HEK293 (cell line): Measurements from ENCODE around the gene CDC20.
A peak's percentile ranks its signal among the peaks of the same experiment; 100 is the strongest.

Experiments used
- BCL11B ChIP-seq: fragments of 450-650 bp; formaldehyde crosslinking; IDR thresholded peaks from 2 replicates; pipeline ENCODE4 v1.5.1; 2016; ENCODE audit warnings: low read depth, missing biosample characterization, missing genetic modification characterization
- ELK4 ChIP-seq: IDR thresholded peaks from 2 replicates; pipeline ENCODE4 v1.6.1; 2011; ENCODE audit warnings: mild to moderate bottlenecking, low read depth, low read length, borderline replicate concordance
- IKZF3 ChIP-seq: fragments of 450-650 bp; IDR thresholded peaks from 2 replicates; pipeline ENCODE4 v1.5.0; 2018; ENCODE audit warnings: missing biosample characterization, mild to moderate bottlenecking, missing genetic modification characterization, moderate library complexity
- KLF10 ChIP-seq: fragments of 450-650 bp; IDR thresholded peaks from 2 replicates; pipeline ENCODE4 v1.5.1; 2018; ENCODE audit warnings: missing biosample characterization, mild to moderate bottlenecking, missing genetic modification characterization
- KLF16 ChIP-seq: fragments of 450-650 bp; formaldehyde crosslinking; IDR thresholded peaks from 2 replicates; pipeline ENCODE4 v1.5.1; 2017; ENCODE audit warnings: missing biosample characterization, missing genetic modification characterization
- KLF8 ChIP-seq: fragments of 450-650 bp; formaldehyde crosslinking; IDR thresholded peaks from 2 replicates; pipeline ENCODE4 v1.5.1; 2016; ENCODE audit warnings: missing biosample characterization, missing genetic modification characterization
- MZF1 ChIP-seq: fragments of 450-650 bp; formaldehyde crosslinking; IDR thresholded peaks from 2 replicates; pipeline ENCODE4 v1.5.1; 2017; ENCODE audit warnings: missing biosample characterization, missing genetic modification characterization, borderline replicate concordance
- PBX3 ChIP-seq: sonication (generic); formaldehyde crosslinking; IDR thresholded peaks from 2 replicates; pipeline ENCODE4 v1.8.1; 2022; ENCODE audit warnings: mild to moderate bottlenecking, moderate library complexity, missing genetic modification reagents
- SALL2 ChIP-seq: fragments of 450-650 bp; formaldehyde crosslinking; IDR thresholded peaks from 2 replicates; pipeline ENCODE4 v1.5.0; 2017; ENCODE audit warnings: missing biosample characterization, mild to moderate bottlenecking, missing genetic modification characterization, borderline replicate concordance
- SCRT1 ChIP-seq: fragments of 450-650 bp; formaldehyde crosslinking; IDR thresholded peaks from 2 replicates; pipeline ENCODE4 v1.5.1; 2016; ENCODE audit warnings: missing biosample characterization, missing genetic modification characterization, borderline replicate concordance
- ZBTB6 ChIP-seq: fragments of 450-650 bp; formaldehyde crosslinking; IDR thresholded peaks from 2 replicates; pipeline ENCODE4 v1.5.1; 2017; ENCODE audit warnings: missing biosample characterization, missing genetic modification characterization
- ZNF112 ChIP-seq: fragments of 450-650 bp; formaldehyde crosslinking; IDR thresholded peaks from 2 replicates; pipeline ENCODE4 v1.5.0; 2017; ENCODE audit warnings: missing biosample characterization, missing genetic modification characterization
- ZNF133 ChIP-seq: fragments of 450-650 bp; formaldehyde crosslinking; IDR thresholded peaks from 2 replicates; pipeline ENCODE4 v1.5.1; 2016; ENCODE audit warnings: missing biosample characterization, missing genetic modification characterization
- ZNF138 ChIP-seq: fragments of 450-650 bp; formaldehyde crosslinking; IDR thresholded peaks from 2 replicates; pipeline ENCODE4 v1.5.1; 2016; ENCODE audit warnings: missing biosample characterization, missing genetic modification characterization, borderline replicate concordance
- ZNF148 ChIP-seq: fragments of 450-650 bp; formaldehyde crosslinking; IDR thresholded peaks from 2 replicates; pipeline ENCODE4 v1.5.0; 2017; ENCODE audit warnings: missing biosample characterization, missing genetic modification characterization, borderline replicate concordance
- ZNF223 ChIP-seq: fragments of 450-650 bp; formaldehyde crosslinking; IDR thresholded peaks from 2 replicates; pipeline ENCODE4 v1.5.1; 2016; ENCODE audit warnings: missing biosample characterization, missing genetic modification characterization
- ZNF354C ChIP-seq: fragments of 450-650 bp; formaldehyde crosslinking; IDR thresholded peaks from 2 replicates; pipeline ENCODE4 v1.5.1; 2016; ENCODE audit warnings: missing biosample characterization, missing genetic modification characterization, low read depth, borderline replicate concordance
- ZNF473 ChIP-seq: fragments of 450-650 bp; formaldehyde crosslinking; IDR thresholded peaks from 2 replicates; pipeline ENCODE4 v1.5.1; 2017; ENCODE audit warnings: missing biosample characterization, missing genetic modification characterization
- ZNF514 ChIP-seq: fragments of 450-650 bp; formaldehyde crosslinking; IDR thresholded peaks from 2 replicates; pipeline ENCODE4 v1.5.1; 2016; ENCODE audit warnings: missing biosample characterization, missing genetic modification characterization
- ZNF529 ChIP-seq: fragments of 450-650 bp; formaldehyde crosslinking; IDR thresholded peaks from 2 replicates; pipeline ENCODE4 v1.5.1; 2017; ENCODE audit warnings: missing genetic modification characterization, missing biosample characterization; ENCODE audit not compliant: insufficient replicate concordance
- ZNF707 ChIP-seq: fragments of 450-650 bp; formaldehyde crosslinking; IDR thresholded peaks from 2 replicates; pipeline ENCODE4 v1.5.1; 2016; ENCODE audit warnings: missing biosample characterization, missing genetic modification characterization
- ZNF843 ChIP-seq: fragments of 450-650 bp; formaldehyde crosslinking; IDR thresholded peaks from 2 replicates; pipeline ENCODE4 v1.5.1; 2016; ENCODE audit warnings: missing biosample characterization, missing genetic modification characterization
- TF ChIP-seq, protein P1 (sequence below): fragments of 450-650 bp; formaldehyde crosslinking; IDR thresholded peaks from 2 replicates; pipeline ENCODE4 v1.5.1; 2016; ENCODE audit warnings: missing biosample characterization, missing genetic modification characterization
- TF ChIP-seq, protein P2 (sequence below): fragments of 450-650 bp; formaldehyde crosslinking; IDR thresholded peaks from 2 replicates; pipeline ENCODE4 v1.5.1; 2016; ENCODE audit warnings: missing biosample characterization, missing genetic modification characterization
- TF ChIP-seq, protein P3 (sequence below): fragments of 450-650 bp; formaldehyde crosslinking; IDR thresholded peaks from 2 replicates; pipeline ENCODE4 v1.5.1; 2016; ENCODE audit warnings: missing biosample characterization, missing genetic modification characterization
- TF ChIP-seq, protein P4 (sequence below): fragments of 450-650 bp; formaldehyde crosslinking; IDR thresholded peaks from 2 replicates; pipeline ENCODE4 v1.5.1; 2016; ENCODE audit warnings: missing biosample characterization, missing genetic modification characterization

CDC20 gene

GRCh38 chr1:43396059-43396458 is 37.3 kb downstream of the CDC20 start (continued):
- TF ChIP-seq, protein P1, sequence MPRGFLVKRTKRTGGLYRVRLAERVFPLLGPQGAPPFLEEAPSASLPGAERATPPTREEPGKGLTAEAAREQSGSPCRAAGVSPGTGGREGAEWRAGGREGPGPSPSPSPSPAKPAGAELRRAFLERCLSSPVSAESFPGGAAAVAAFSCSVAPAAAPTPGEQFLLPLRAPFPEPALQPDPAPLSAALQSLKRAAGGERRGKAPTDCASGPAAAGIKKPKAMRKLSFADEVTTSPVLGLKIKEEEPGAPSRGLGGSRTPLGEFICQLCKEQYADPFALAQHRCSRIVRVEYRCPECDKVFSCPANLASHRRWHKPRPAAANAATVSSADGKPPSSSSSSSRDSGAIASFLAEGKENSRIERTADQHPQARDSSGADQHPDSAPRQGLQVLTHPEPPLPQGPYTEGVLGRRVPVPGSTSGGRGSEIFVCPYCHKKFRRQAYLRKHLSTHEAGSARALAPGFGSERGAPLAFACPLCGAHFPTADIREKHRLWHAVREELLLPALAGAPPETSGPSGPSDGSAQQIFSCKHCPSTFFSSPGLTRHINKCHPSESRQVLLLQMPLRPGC (tag by site-specific recombination), result 0 out of 2 replicates have a peak, but pooled peaks have one; percentile 40
- TF ChIP-seq, protein P2, sequence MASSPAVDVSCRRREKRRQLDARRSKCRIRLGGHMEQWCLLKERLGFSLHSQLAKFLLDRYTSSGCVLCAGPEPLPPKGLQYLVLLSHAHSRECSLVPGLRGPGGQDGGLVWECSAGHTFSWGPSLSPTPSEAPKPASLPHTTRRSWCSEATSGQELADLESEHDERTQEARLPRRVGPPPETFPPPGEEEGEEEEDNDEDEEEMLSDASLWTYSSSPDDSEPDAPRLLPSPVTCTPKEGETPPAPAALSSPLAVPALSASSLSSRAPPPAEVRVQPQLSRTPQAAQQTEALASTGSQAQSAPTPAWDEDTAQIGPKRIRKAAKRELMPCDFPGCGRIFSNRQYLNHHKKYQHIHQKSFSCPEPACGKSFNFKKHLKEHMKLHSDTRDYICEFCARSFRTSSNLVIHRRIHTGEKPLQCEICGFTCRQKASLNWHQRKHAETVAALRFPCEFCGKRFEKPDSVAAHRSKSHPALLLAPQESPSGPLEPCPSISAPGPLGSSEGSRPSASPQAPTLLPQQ, result peak; percentile 70
- TF ChIP-seq, protein P3, sequence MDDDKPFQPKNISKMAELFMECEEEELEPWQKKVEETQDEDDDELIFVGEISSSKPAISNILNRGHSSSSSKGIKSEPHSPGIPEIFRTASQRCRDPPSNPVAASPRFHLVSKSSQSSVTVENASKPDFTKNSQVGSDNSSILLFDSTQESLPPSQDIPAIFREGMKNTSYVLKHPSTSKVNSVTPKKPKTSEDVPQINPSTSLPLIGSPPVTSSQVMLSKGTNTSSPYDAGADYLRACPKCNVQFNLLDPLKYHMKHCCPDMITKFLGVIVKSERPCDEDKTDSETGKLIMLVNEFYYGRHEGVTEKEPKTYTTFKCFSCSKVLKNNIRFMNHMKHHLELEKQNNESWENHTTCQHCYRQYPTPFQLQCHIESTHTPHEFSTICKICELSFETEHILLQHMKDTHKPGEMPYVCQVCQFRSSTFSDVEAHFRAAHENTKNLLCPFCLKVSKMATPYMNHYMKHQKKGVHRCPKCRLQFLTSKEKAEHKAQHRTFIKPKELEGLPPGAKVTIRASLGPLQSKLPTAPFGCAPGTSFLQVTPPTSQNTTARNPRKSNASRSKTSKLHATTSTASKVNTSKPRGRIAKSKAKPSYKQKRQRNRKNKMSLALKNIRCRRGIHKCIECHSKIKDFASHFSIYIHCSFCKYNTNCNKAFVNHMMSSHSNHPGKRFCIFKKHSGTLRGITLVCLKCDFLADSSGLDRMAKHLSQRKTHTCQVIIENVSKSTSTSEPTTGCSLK (tag by site-specific recombination), result no peak
- TF ChIP-seq ZNF133 (tag by site-specific recombination), result no peak
- 0 out of 2 replicates have a peak, but pooled peaks have one; percentile 33 for TF ChIP-seq KLF10 (tag by site-specific recombination)
- peak; percentile 94 for TF ChIP-seq ZNF843
- TF ChIP-seq ELK4, result no peak
- TF ChIP-seq, protein P4, sequence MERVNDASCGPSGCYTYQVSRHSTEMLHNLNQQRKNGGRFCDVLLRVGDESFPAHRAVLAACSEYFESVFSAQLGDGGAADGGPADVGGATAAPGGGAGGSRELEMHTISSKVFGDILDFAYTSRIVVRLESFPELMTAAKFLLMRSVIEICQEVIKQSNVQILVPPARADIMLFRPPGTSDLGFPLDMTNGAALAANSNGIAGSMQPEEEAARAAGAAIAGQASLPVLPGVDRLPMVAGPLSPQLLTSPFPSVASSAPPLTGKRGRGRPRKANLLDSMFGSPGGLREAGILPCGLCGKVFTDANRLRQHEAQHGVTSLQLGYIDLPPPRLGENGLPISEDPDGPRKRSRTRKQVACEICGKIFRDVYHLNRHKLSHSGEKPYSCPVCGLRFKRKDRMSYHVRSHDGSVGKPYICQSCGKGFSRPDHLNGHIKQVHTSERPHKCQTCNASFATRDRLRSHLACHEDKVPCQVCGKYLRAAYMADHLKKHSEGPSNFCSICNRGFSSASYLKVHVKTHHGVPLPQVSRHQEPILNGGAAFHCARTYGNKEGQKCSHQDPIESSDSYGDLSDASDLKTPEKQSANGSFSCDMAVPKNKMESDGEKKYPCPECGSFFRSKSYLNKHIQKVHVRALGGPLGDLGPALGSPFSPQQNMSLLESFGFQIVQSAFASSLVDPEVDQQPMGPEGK (tag by site-specific recombination), result peak; percentile 44; the same call in 1 of the 2 replicates
- no peak for TF ChIP-seq ZNF223 (tag by site-specific recombination)
- no peak for TF ChIP-seq PBX3 (CRISPR knock-in tag)
- TF ChIP-seq KLF16 (tag by site-specific recombination), result no peak
- TF ChIP-seq ZNF112 (tag by site-specific recombination), result no peak
- TF ChIP-seq ZNF148 (tag by site-specific recombination), result no peak
- no peak for TF ChIP-seq SALL2 (tag by site-specific recombination)
- 0 out of 2 replicates have a peak, but pooled peaks have one; percentile 33 for TF ChIP-seq IKZF3
- TF ChIP-seq SCRT1 (tag by site-specific recombination), result no peak
- no peak for TF ChIP-seq ZNF529 (tag by site-specific recombination)
- TF ChIP-seq KLF8 (tag by site-specific recombination), result no peak; the same call in 1 of the 2 replicates
- TF ChIP-seq MZF1 (tag by site-specific recombination), result peak; percentile 76; the same call in 1 of the 2 replicates
- TF ChIP-seq ZNF138, result no peak
- TF ChIP-seq ZNF354C (tag by site-specific recombination), result no peak
- TF ChIP-seq ZNF514 (tag by site-specific recombination), result no peak
- TF ChIP-seq BCL11B (tag by site-specific recombination), result no peak
- no peak for TF ChIP-seq ZNF473 (tag by site-specific recombination)
- no peak for TF ChIP-seq ZBTB6 (tag by site-specific recombination)
- TF ChIP-seq ZNF707 (tag by site-specific recombination), result no peak
